ENCODE measurements around the gene SESN3.

GRCh38 chr11:95218149-95218548, 12.9 kb downstream of the SESN3 start:
- TF ChIP-seq CTCF (tag by site-specific recombination; IDR thresholded peaks at IDR 0.05) (no peak), ZNF670 (tag by site-specific recombination; IDR thresholded peaks at IDR 0.05; ENCODE audit: low read depth) (no peak), ZNF121 (tag by site-specific recombination; IDR thresholded peaks at IDR 0.05) (no peak)
- TF ChIP-seq, protein P1, sequence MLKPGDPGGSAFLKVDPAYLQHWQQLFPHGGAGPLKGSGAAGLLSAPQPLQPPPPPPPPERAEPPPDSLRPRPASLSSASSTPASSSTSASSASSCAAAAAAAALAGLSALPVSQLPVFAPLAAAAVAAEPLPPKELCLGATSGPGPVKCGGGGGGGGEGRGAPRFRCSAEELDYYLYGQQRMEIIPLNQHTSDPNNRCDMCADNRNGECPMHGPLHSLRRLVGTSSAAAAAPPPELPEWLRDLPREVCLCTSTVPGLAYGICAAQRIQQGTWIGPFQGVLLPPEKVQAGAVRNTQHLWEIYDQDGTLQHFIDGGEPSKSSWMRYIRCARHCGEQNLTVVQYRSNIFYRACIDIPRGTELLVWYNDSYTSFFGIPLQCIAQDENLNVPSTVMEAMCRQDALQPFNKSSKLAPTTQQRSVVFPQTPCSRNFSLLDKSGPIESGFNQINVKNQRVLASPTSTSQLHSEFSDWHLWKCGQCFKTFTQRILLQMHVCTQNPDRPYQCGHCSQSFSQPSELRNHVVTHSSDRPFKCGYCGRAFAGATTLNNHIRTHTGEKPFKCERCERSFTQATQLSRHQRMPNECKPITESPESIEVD (tag by site-specific recombination; IDR thresholded peaks at IDR 0.05): no peak

Measured in HEK293 (cell line).